ENCODE data around the gene BBS7.

- no peak for TF ChIP-seq POLR2AphosphoS5 (IDR thresholded peaks at IDR 0.05)
- TF ChIP-seq CTCF (IDR thresholded peaks at IDR 0.05), result no peak
- TF ChIP-seq EP300 (IDR thresholded peaks at IDR 0.05), result no peak
- no peak for TF ChIP-seq POLR2A (IDR thresholded peaks at IDR 0.05)
These were observed 52.6 kb downstream of the BBS7 start for GRCh38 chr4:121817701-121818100.
